Keratinocyte (primary cell): ENCODE results near the gene TTN. TPM values are rescaled to one million over a fixed set of nuclear protein-coding genes. Genes with fewer than 3 reads are reported as not detected.

Source experiments
- DNase-seq: peaks from one replicate; pipeline ENCODE4 v3.0.0-alpha.2; 2011; ENCODE audit warnings: low read depth, missing footprints, low spot score
- FAIRE-seq: peaks from 2 replicates; lab custom pipeline; 2011; peaks lifted over from hg19 to GRCh38; lab: Jason Lieb, UNC
- H2AFZ ChIP-seq: 2 replicates; pipeline ENCODE4 v1.6.0; 2012; ENCODE audit warnings: low read length, control low read depth, inconsistent platforms; ENCODE audit not compliant: control insufficient read depth
- H3K27ac ChIP-seq: 2 replicates; pipeline ENCODE4 v1.5.1; 2011; ENCODE audit warnings: low read length; ENCODE audit not compliant: control insufficient read depth, insufficient read depth
- H3K27me3 ChIP-seq: 3 replicates; pipeline ENCODE4 v1.6.0; 2011; ENCODE audit warnings: low read length; ENCODE audit not compliant: control insufficient read depth, insufficient read depth; ENCODE audit errors: extremely low read depth
- H3K36me3 ChIP-seq, 2 experiments: 2 replicates in 1 of 2; 3 replicates in 1 of 2; pipeline ENCODE4 v1.5.1; 2011; ENCODE audit warnings: low read length in 2 of 2, mild to moderate bottlenecking in 1 of 2; ENCODE audit not compliant: control insufficient read depth in 2 of 2, insufficient read depth in 2 of 2; ENCODE audit errors: extremely low read depth in 1 of 2
- H3K4me1 ChIP-seq: 3 replicates; pipeline ENCODE4 v1.5.1; 2011; ENCODE audit warnings: low read length; ENCODE audit not compliant: control insufficient read depth, insufficient read depth; ENCODE audit errors: extremely low read depth
- H3K4me2 ChIP-seq: 3 replicates; pipeline ENCODE4 v1.6.0; 2011; ENCODE audit warnings: low read depth, low read length; ENCODE audit not compliant: control insufficient read depth, insufficient read depth; ENCODE audit errors: extremely low read depth
- H3K4me3 ChIP-seq, 3 experiments: fragments of 200-600 bp in 1 of 3; sonication (generic) in 1 of 3; 2 replicates in 2 of 3; 3 replicates in 1 of 3; pipeline ENCODE4 v1.5.1; 2011 to 2016; ENCODE audit warnings: low read length in 3 of 3, mild to moderate bottlenecking in 3 of 3, control low read depth in 2 of 3, inconsistent platforms in 1 of 3, low read depth in 1 of 3, mixed read lengths in 1 of 3, mixed run types in 1 of 3, moderate library complexity in 1 of 3; ENCODE audit not compliant: control insufficient read depth in 2 of 3, insufficient read depth in 2 of 3; ENCODE audit errors: extremely low read depth in 1 of 3
- H3K79me2 ChIP-seq: 2 replicates; pipeline ENCODE4 v1.6.0; 2012; ENCODE audit warnings: low read length; ENCODE audit not compliant: control insufficient read depth, insufficient read depth
- H3K9ac ChIP-seq: 3 replicates; pipeline ENCODE4 v1.6.0; 2011; ENCODE audit warnings: low read length; ENCODE audit not compliant: control insufficient read depth, insufficient read depth; ENCODE audit errors: extremely low read depth
- H3K9me1 ChIP-seq: 3 replicates; pipeline ENCODE4 v1.6.0; 2011; ENCODE audit warnings: low read length; ENCODE audit not compliant: control insufficient read depth, insufficient read depth; ENCODE audit errors: extremely low read depth
- H3K9me3 ChIP-seq: 2 replicates; pipeline ENCODE4 v1.5.1; 2012; ENCODE audit warnings: low read depth, low read length; ENCODE audit not compliant: control insufficient read depth
- H4K20me1 ChIP-seq: 3 replicates; pipeline ENCODE4 v1.6.0; 2011; ENCODE audit warnings: low read length; ENCODE audit not compliant: control insufficient read depth, insufficient read depth; ENCODE audit errors: extremely low read depth
- EZH2 ChIP-seq: IDR thresholded peaks from one replicate; pipeline ENCODE4 v1.6.1; 2012; ENCODE audit warnings: inconsistent platforms, mild to moderate bottlenecking, low read length, moderate library complexity
- dilution Hi-C: fragments of 300-500 bp; cut with MboI; formaldehyde crosslinking; loops from one replicate; pipeline ENCODE4 v1.7.0; 2020; ENCODE audit warnings: low sequenced_read_pairs; ENCODE audit not compliant: extremely low pct_ligation_motif_present
- polyA plus RNA-seq, 5 experiments: library from polyadenylated mRNA; depleted of rRNA in 3 of 5; stranded (reverse) in 3 of 5; stranded (forward) in 1 of 5; unstranded in 1 of 5; fragments of >200 nt; gene quantifications; 1 replicate in 1 of 5; 2 replicates in 3 of 5; 3 replicates in 1 of 5; pipeline versions ENCODE4 v1.2.1 to v1.2.3, GENCODE V29; 2011 to 2012; ENCODE audit warnings: missing spikeins in 2 of 5, low read depth in 1 of 5, low replicate concordance in 1 of 5
- TF ChIP-seq, protein P1 (sequence below), 3 experiments: IDR thresholded peaks in 1 of 3; conservative IDR thresholded peaks in 1 of 3; optimal IDR thresholded peaks in 1 of 3; 2 replicates in 2 of 3; 3 replicates in 1 of 3; pipeline versions ENCODE3 to v1.5.1; 2011; ENCODE audit warnings: low read length in 3 of 3, mild to moderate bottlenecking in 3 of 3, moderate library complexity in 2 of 3, control low read depth in 1 of 3, inconsistent platforms in 1 of 3; ENCODE audit not compliant: insufficient read depth in 2 of 3; ENCODE audit errors: extremely low read depth in 1 of 3

The TTN gene
- polyA plus RNA-seq, 1 donor (not counting 4 experiments of a cell fraction or from before 2014, with no cell fraction given) = 0.01 TPM

DNA sequence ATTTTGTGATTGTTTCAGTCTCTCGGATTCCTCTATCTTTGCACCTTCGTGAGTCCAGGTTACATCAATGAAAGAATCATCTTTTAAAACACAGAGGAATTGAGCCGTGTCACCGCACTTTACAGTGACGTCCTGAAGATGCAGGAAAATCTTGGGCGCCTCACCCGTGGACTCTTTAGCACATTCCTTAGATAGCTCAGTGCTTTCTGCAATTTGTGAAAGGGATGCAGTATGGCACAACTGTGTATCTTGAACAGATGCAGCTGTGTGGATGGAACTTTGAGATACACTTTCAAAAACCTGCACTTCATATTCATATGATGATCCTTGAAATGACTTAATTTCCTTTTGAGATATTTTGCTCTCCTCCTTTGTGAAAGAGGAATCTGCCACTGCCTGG, 50.9 kb downstream of the TTN start:
- Histone ChIP-seq H3K79me2 (no peaks in the 10 kb centered on the region), H3K27ac (no peak overlapping the region), H3K4me2 (no peak overlapping the region), H3K4me3 (no peak overlapping the region), H4K20me1 (no peaks in the 10 kb centered on the region), H3K9me1 (no peaks in the 10 kb centered on the region), H3K9ac (no peak overlapping the region), H3K4me1 (peaks cover 8% of the 10 kb centered on the region), H3K27me3 (no peaks in the 10 kb centered on the region), H3K9me3 (no peaks in the 10 kb centered on the region), H2AFZ (no peak overlapping the region), H3K36me3 (no peaks in the 10 kb centered on the region)
- dilution Hi-C loops = no loop called here
- FAIRE-seq = peak; percentile 68
- TF ChIP-seq, protein P1, sequence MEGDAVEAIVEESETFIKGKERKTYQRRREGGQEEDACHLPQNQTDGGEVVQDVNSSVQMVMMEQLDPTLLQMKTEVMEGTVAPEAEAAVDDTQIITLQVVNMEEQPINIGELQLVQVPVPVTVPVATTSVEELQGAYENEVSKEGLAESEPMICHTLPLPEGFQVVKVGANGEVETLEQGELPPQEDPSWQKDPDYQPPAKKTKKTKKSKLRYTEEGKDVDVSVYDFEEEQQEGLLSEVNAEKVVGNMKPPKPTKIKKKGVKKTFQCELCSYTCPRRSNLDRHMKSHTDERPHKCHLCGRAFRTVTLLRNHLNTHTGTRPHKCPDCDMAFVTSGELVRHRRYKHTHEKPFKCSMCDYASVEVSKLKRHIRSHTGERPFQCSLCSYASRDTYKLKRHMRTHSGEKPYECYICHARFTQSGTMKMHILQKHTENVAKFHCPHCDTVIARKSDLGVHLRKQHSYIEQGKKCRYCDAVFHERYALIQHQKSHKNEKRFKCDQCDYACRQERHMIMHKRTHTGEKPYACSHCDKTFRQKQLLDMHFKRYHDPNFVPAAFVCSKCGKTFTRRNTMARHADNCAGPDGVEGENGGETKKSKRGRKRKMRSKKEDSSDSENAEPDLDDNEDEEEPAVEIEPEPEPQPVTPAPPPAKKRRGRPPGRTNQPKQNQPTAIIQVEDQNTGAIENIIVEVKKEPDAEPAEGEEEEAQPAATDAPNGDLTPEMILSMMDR (optimal IDR thresholded peaks at IDR 0.05 in 1 of 3, IDR thresholded peaks at IDR 0.05 in 1 of 3, conservative IDR thresholded peaks at IDR 0.05 in 1 of 3; ENCODE audit: extremely low read depth in 1 of 3, insufficient read depth in 2 of 3, low read length in 3 of 3) = no peak
- TF ChIP-seq EZH2 = no peak
- no peak for DNase-seq

DNA sequence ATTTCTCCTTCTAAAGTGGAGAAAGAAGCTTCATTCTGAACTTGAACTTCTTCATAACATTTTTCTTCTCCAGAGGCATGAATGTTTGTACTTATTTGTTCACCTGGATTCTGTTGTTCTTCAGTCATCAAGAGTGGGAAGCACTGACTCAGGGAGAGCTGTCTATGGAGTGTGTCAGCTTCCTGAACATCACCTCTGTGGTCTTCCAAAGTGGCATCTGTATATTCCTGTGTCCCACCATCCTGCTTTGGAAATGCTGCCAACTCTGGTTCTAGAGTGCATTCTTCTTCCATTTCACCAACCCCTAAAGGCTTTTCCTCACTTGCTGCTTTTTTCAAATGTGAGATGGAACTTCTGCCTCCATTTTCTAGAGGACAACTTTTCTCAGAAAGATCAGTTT, 59.5 kb downstream of the TTN start:
- DNase-seq = no peak
- Histone ChIP-seq H3K4me3 (no peak overlapping the region), H3K4me1 (no peaks in the 10 kb centered on the region), H3K36me3 (no peaks in the 10 kb centered on the region), H2AFZ (no peak overlapping the region), H3K27me3 (no peaks in the 10 kb centered on the region), H3K9ac (no peak overlapping the region), H3K9me1 (no peaks in the 10 kb centered on the region), H3K79me2 (no peaks in the 10 kb centered on the region), H3K9me3 (no peaks in the 10 kb centered on the region), H4K20me1 (no peaks in the 10 kb centered on the region), H3K4me2 (no peak overlapping the region), H3K27ac (no peak overlapping the region)
- TF ChIP-seq EZH2 = no peak
- TF ChIP-seq, protein P1 (optimal IDR thresholded peaks at IDR 0.05 in 1 of 3, IDR thresholded peaks at IDR 0.05 in 1 of 3, conservative IDR thresholded peaks at IDR 0.05 in 1 of 3; ENCODE audit: extremely low read depth in 1 of 3, insufficient read depth in 2 of 3, low read length in 3 of 3) = no peak
- peak; percentile 96 for FAIRE-seq
- dilution Hi-C loops = no loop called here
